Activated CD8-positive, alpha-beta memory T cell treated with anti-CD3 and anti-CD28 coated beads for 4 hours (primary cell): Measurements from ENCODE around the gene KLHL29.

Experiments
- DNase-seq, 2 donors: peaks; one replicate each; pipeline ENCODE4 v3.0.0-alpha.2; 2020; ENCODE audit warnings: low read depth in 2 of 2

KLHL29 gene

GRCh38 chr2:23422089-23423061, 37.4 kb downstream of the KLHL29 start:
- DNase-seq, result no peak

GRCh38 chr2:23423062-23423872, 38.3 kb downstream of the KLHL29 start:
- no peak for DNase-seq

GRCh38 chr2:23423873-23424680, 39.1 kb downstream of the KLHL29 start:
- no peak for DNase-seq

GRCh38 chr2:23425338-23425871, 40.4 kb downstream of the KLHL29 start:
- DNase-seq, result no peak

GRCh38 chr2:23425885-23426262, 40.9 kb downstream of the KLHL29 start:
- DNase-seq, result no peak

- DNase-seq, result no peak
Measured at GRCh38 chr2:23426263-23426905, 41.4 kb downstream of the KLHL29 start.

- DNase-seq, result no peak
Measured at GRCh38 chr2:23427350-23427749, 42.4 kb downstream of the KLHL29 start.

- no peak for DNase-seq
Measured at GRCh38 chr2:23427976-23428375, 43.0 kb downstream of the KLHL29 start.

GRCh38 chr2:23429036-23429435, 44.1 kb downstream of the KLHL29 start:
- DNase-seq, result no peak

GRCh38 chr2:23430263-23430662, 45.3 kb downstream of the KLHL29 start:
- DNase-seq, result no peak

- no peak for DNase-seq
Measured at GRCh38 chr2:23432531-23432930, 47.6 kb downstream of the KLHL29 start.

GRCh38 chr2:23433282-23433681, 48.3 kb downstream of the KLHL29 start:
- DNase-seq, result no peak

- DNase-seq, result no peak
Measured at GRCh38 chr2:23434721-23435121, 49.7 kb downstream of the KLHL29 start.

- no peak for DNase-seq
Measured at GRCh38 chr2:23435250-23436035, 50.5 kb downstream of the KLHL29 start.

GRCh38 chr2:23436346-23437098, 51.5 kb downstream of the KLHL29 start:
- no peak for DNase-seq

GRCh38 chr2:23441414-23441813, 56.4 kb downstream of the KLHL29 start:
- no peak for DNase-seq

GRCh38 chr2:23445450-23445868, 60.5 kb downstream of the KLHL29 start:
- no peak for DNase-seq

- DNase-seq, result no peak
Measured at GRCh38 chr2:23446916-23447315, 61.9 kb downstream of the KLHL29 start.

GRCh38 chr2:23447405-23447804, 62.4 kb downstream of the KLHL29 start:
- DNase-seq, result no peak

GRCh38 chr2:23448906-23449305, 63.9 kb downstream of the KLHL29 start:
- DNase-seq, result no peak
